ENCODE measurements around the gene MYO9B. TPM values are rescaled to one million over a fixed set of nuclear protein-coding genes. Genes with fewer than 3 reads are reported as not detected.

MYO9B gene
- total RNA-seq, 1 experiment from 2014 or later = 58.6 TPM

- Mint-ChIP-seq H3K27me3 (ENCODE audit: low read depth) (no peaks in the 10 kb centered on the region), H3K9me3 (no peaks in the 10 kb centered on the region), H3K36me3 (ENCODE audit: insufficient read depth in 1 of 3, low read depth in 3 of 3) (peaks cover 13 to 43% (median 37%) of the 10 kb centered on the region in 3 experiments), H3K4me1 (peaks cover 7 to 15% of the 10 kb centered on the region in 2 experiments; a peak in 3 of 4 replicates), H3K27ac (peak within 1 kb of the TSS; percentile 90 to 99 (median 98)), H3K4me3 (peak within 1 kb of the TSS; percentile 79 to 92)
- peak within 1 kb of the TSS; percentile 82 for H3K4me2 ChIP-seq (ENCODE audit: insufficient read depth, insufficient read length, low read length)
- no peak within 1 kb of the TSS for H2BK20ac ChIP-seq (ENCODE audit: low read depth, low read length, poor library complexity, severe bottlenecking)
- peak within 1 kb of the TSS; percentile 11 for H4K91ac ChIP-seq (ENCODE audit: insufficient read length, low read depth, low read length)
- no peaks in the 10 kb centered on the region for H4K20me1 ChIP-seq (ENCODE audit: control insufficient read depth, insufficient read depth, insufficient read length)
- H3K79me2 ChIP-seq (ENCODE audit: insufficient read depth, low read length) = no peaks in the 10 kb centered on the region
- no peaks in the 10 kb centered on the region; the same call in 1 of the 2 replicates for H3K4me1 ChIP-seq (ENCODE audit: insufficient read depth, low read length)
- H3K9me3 ChIP-seq (ENCODE audit: control insufficient read depth, low read depth, low read length) = no peaks in the 10 kb centered on the region
- H3K4ac ChIP-seq (ENCODE audit: low read depth, low read length) = peak within 1 kb of the TSS; percentile 57
- no peak within 1 kb of the TSS for H3K56ac ChIP-seq (ENCODE audit: insufficient read length, low read depth, low read length)
- no peak within 1 kb of the TSS for H3T11ph ChIP-seq (ENCODE audit: low read length)
- 0 out of 2 replicates have a peak within 1 kb of the TSS, but pooled peaks have one; percentile 4 for H2BK15ac ChIP-seq (ENCODE audit: low read depth, low read length)
- H2BK12ac ChIP-seq (ENCODE audit: insufficient read length, low read depth, low read length) = peak within 1 kb of the TSS; percentile 58
- H2AFZ ChIP-seq (ENCODE audit: low read length) = no peak within 1 kb of the TSS
- peak within 1 kb of the TSS; percentile 12 for H4K8ac ChIP-seq (replicated peaks; ENCODE audit: insufficient read length, low read depth, low read length)
- H3K27me3 ChIP-seq (ENCODE audit: insufficient read depth, low read length) = no peaks in the 10 kb centered on the region
- TF ChIP-seq CTCF (conservative IDR thresholded peaks at IDR 0.05) = no peak
- H3K18ac ChIP-seq (ENCODE audit: insufficient read length, low read depth, low read length) = peak within 1 kb of the TSS; percentile 99
- no peak within 1 kb of the TSS for H3K23ac ChIP-seq (ENCODE audit: insufficient read length, low read depth, low read length)
- peaks cover 5% of the 10 kb centered on the region for H3K23me2 ChIP-seq (ENCODE audit: insufficient read length, low read depth, low read length, poor library complexity, severe bottlenecking)
- peak within 1 kb of the TSS; percentile 55 for H2BK5ac ChIP-seq (ENCODE audit: insufficient read length, low read length)
- peak within 1 kb of the TSS; percentile 90 for H3K9ac ChIP-seq (ENCODE audit: extremely low read depth, insufficient read length, low read length)
- H3K27ac ChIP-seq (ENCODE audit: insufficient read length, low read depth, low read length) = peak within 1 kb of the TSS; percentile 54
- WGBS (ENCODE audit: extremely low coverage, insufficient read length, low lambda C conversion rate) = no CpG with 5 or more reads among the region's 56 CpGs
- DNase-seq = peak; percentile 93
- no peaks in the 10 kb centered on the region for H3K79me1 ChIP-seq (ENCODE audit: insufficient read depth, low read depth, low read length, poor library complexity, severe bottlenecking)
- peak within 1 kb of the TSS; percentile 99 for H3K14ac ChIP-seq (ENCODE audit: insufficient read depth, low read length)
- H2BK120ac ChIP-seq (ENCODE audit: low read depth, low read length, poor library complexity, severe bottlenecking) = no peak within 1 kb of the TSS
- H4K5ac ChIP-seq (ENCODE audit: insufficient read length, low read depth, low read length) = peak within 1 kb of the TSS; percentile 74
- no peak within 1 kb of the TSS for H2AK5ac ChIP-seq (ENCODE audit: insufficient read length, low read length)
These were observed 139.8 kb downstream of the MYO9B start, which contains the start of gene USE1 for GRCh38 chr19:17215127-17215971. TSS of gene USE1 (plus strand) at chr19:17215357. CDS start at chr19:17215406, 49 bp downstream.
